PC-3 (cell line): ENCODE measurements around the gene TUBB6. TPM values are rescaled to one million over a fixed set of nuclear protein-coding genes. Genes with fewer than 3 reads are reported as not detected.

Experiments
- ATAC-seq: fragments of 200-7000 bp; cut with Tn5 transposase; 2 replicates; pipeline ENCODE4 v1.9.1; 2020; ENCODE audit warnings: mild to moderate bottlenecking, moderate library complexity
- BruUV-seq: library from RNA; stranded (reverse); fragments of 400-500 nt; replicated peaks from 2 replicates; lab custom pipeline; 2021; lab: Mats Ljungman, UMichigan
- CTCF ChIA-PET: fragments of 300-600 bp; sonication (Branson Sonifier 250); formaldehyde crosslinking; loops from one replicate; lab custom pipeline; 2022; ENCODE audit warnings: antibody characterized with exemption; lab: Charles Lee
- POLR2A ChIA-PET: fragments of 300-600 bp; sonication (Branson Sonifier 250); formaldehyde crosslinking; loops from one replicate; lab custom pipeline; 2022; ENCODE audit warnings: antibody characterized with exemption; ENCODE audit not compliant: unreplicated experiment; lab: Charles Lee
- DNase-seq: peaks from one replicate; pipeline ENCODE4 v3.0.0-alpha.2; 2015
- H2AFZ ChIP-seq: fragments of 300-600 bp; sonication (generic); 2 replicates; pipeline ENCODE4 v1.6.0; 2016; ENCODE audit warnings: antibody characterized with exemption, low read length
- H3F3A ChIP-seq: fragments of 300-600 bp; sonication (generic); one replicate; pipeline ENCODE4 v1.6.0; 2017; ENCODE audit warnings: antibody characterized with exemption, low read length, control low read depth, mild to moderate bottlenecking; ENCODE audit not compliant: unreplicated experiment
- H3K27ac ChIP-seq: fragments of 300-600 bp; sonication (generic); 2 replicates; pipeline ENCODE4 v1.5.1; 2016; ENCODE audit warnings: mild to moderate bottlenecking, low read length
- H3K27me3 ChIP-seq: fragments of 300-600 bp; sonication (generic); 2 replicates; pipeline ENCODE4 v1.6.1; 2016; ENCODE audit warnings: low read length, mixed read lengths
- H3K36me3 ChIP-seq: fragments of 300-600 bp; sonication (generic); 2 replicates; pipeline ENCODE4 v1.6.1; 2016; ENCODE audit warnings: low read depth, mixed run types, low read length, mixed read lengths
- H3K4me1 ChIP-seq: fragments of 300-600 bp; sonication (generic); 2 replicates; pipeline ENCODE4 v1.5.1; 2016; ENCODE audit warnings: low read length; ENCODE audit not compliant: insufficient read depth
- H3K4me2 ChIP-seq: fragments of 300-600 bp; sonication (generic); 2 replicates; pipeline ENCODE4 v1.6.0; 2016; ENCODE audit warnings: low read length
- H3K4me3 ChIP-seq: fragments of 300-600 bp; sonication (generic); 2 replicates; pipeline ENCODE4 v1.5.1; 2016; ENCODE audit warnings: mild to moderate bottlenecking, low read length, mixed read lengths
- H3K79me2 ChIP-seq: fragments of 300-600 bp; sonication (generic); 2 replicates; pipeline ENCODE4 v1.6.1; 2017; ENCODE audit warnings: low read length, mixed read lengths
- H3K9ac ChIP-seq: fragments of 300-600 bp; sonication (generic); 2 replicates; pipeline ENCODE4 v1.6.0; 2016; ENCODE audit warnings: mild to moderate bottlenecking, low read length
- H3K9me2 ChIP-seq: fragments of 300-600 bp; sonication (generic); replicated peaks from 2 replicates; pipeline ENCODE4 v1.6.1; 2016; ENCODE audit warnings: mixed run types, low read length, mixed read lengths
- H3K9me3 ChIP-seq: fragments of 300-600 bp; sonication (generic); 2 replicates; pipeline ENCODE4 v1.6.1; 2016; ENCODE audit warnings: low read length, mixed read lengths
- H4K20me1 ChIP-seq: fragments of 300-600 bp; sonication (generic); 2 replicates; pipeline ENCODE4 v1.6.1; 2016; ENCODE audit warnings: low read length, mixed read lengths
- CTCF ChIP-seq: fragments of 300-600 bp; sonication (generic); conservative IDR thresholded peaks from 2 replicates; pipeline ENCODE4 v1.5.1; 2017; ENCODE audit warnings: antibody characterized with exemption, low read depth, mild to moderate bottlenecking, low read length
- EZH2 ChIP-seq: fragments of 300-600 bp; sonication (generic); IDR thresholded peaks from one replicate; pipeline ENCODE4 v1.6.1; 2017; ENCODE audit warnings: antibody characterized with exemption, mild to moderate bottlenecking, low read length; ENCODE audit not compliant: unreplicated experiment
- EZH2phosphoT487 ChIP-seq: fragments of 300-600 bp; sonication (generic); IDR thresholded peaks from 2 replicates; pipeline ENCODE4 v1.6.1; 2018; ENCODE audit warnings: mild to moderate bottlenecking, antibody characterized with exemption, low read length, borderline replicate concordance
- intact Hi-C: fragments of 100-400 bp; cut with micrococcal nuclease; formaldehyde crosslinking; loops from 2 replicates; pipeline ENCODE4 v1.9.0; 2023
- total RNA-seq: library from RNA; depleted of rRNA; stranded (reverse); fragments of >200 nt; gene quantifications from 2 replicates; pipeline ENCODE4 v1.2.3, GENCODE V29; 2014

Gene TUBB6
- total RNA-seq, 1 experiment from 2014 or later = 191 TPM

- no TSS peak for BruUV-seq
- Histone ChIP-seq H3K27ac (no peak overlapping the region), H3K4me1 (peaks cover 24% of the 10 kb centered on the region), H3K36me3 (no peaks in the 10 kb centered on the region), H3K9ac (no peak overlapping the region), H3K9me3 (no peaks in the 10 kb centered on the region), H3K4me3 (no peak overlapping the region), H3K79me2 (no peaks in the 10 kb centered on the region), H3K9me2 (no peaks in the 10 kb centered on the region), H3F3A (no peaks in the 10 kb centered on the region), H3K27me3 (no peaks in the 10 kb centered on the region), H2AFZ (no peak overlapping the region), H3K4me2 (no peak overlapping the region), H4K20me1 (no peaks in the 10 kb centered on the region)
- intact Hi-C loops = no loop called here
- DNase-seq (no peak), ATAC-seq (no peak)
- TF ChIP-seq CTCF (no peak), EZH2phosphoT487 (no peak), EZH2 (no peak)
- CTCF ChIA-PET = interaction anchor here (0.5 to 1.1 kb wide), 3 partner anchors 7 to 68 kb away, joined by 3 to 10 read pairs (median 5); no protein-coding TSS in a partner anchor
- POLR2A ChIA-PET = no interaction called here
Measured at GRCh38 chr18:12278741-12279682, 29.0 kb upstream of the TUBB6 start.

GRCh38 chr18:12279781-12280531 is 28.1 kb upstream of the TUBB6 start:
- DNase-seq (no peak), ATAC-seq (no peak)
- intact Hi-C loops = loop anchor here (5.0 kb wide), 1 partner anchor 57 kb away; no protein-coding TSS in a partner anchor
- Histone ChIP-seq H3K36me3 (no peaks in the 10 kb centered on the region), H2AFZ (no peak overlapping the region), H3K9ac (no peak overlapping the region), H3F3A (no peaks in the 10 kb centered on the region), H3K4me1 (peaks cover 29% of the 10 kb centered on the region), H3K27me3 (no peaks in the 10 kb centered on the region), H4K20me1 (no peaks in the 10 kb centered on the region), H3K4me2 (no peak overlapping the region), H3K9me2 (no peaks in the 10 kb centered on the region), H3K9me3 (no peaks in the 10 kb centered on the region), H3K4me3 (no peak overlapping the region), H3K27ac (no peak overlapping the region), H3K79me2 (no peaks in the 10 kb centered on the region)
- BruUV-seq = no TSS peak
- ChIA-PET CTCF (interaction anchor here (1.1 kb wide), 1 partner anchor 8 kb away, joined by 5 read pairs; no protein-coding TSS in a partner anchor), POLR2A (no interaction called here)
- no peak for TF ChIP-seq EZH2phosphoT487
- no peak for TF ChIP-seq CTCF
- no peak for TF ChIP-seq EZH2
